DMS53 treated with DMSO at 0.1 percent for 48 hours (cell line): ENCODE data around the gene CMIP.

Experiments
- DNase-seq: peaks from one replicate; lab custom pipeline; 2025; ENCODE audit not compliant: unreplicated experiment; lab: John Stamatoyannopoulos, UW

The CMIP gene

GRCh38 chr16:81707411-81708265, 263.0 kb downstream of the CMIP start:
- no peak for DNase-seq

DNA sequence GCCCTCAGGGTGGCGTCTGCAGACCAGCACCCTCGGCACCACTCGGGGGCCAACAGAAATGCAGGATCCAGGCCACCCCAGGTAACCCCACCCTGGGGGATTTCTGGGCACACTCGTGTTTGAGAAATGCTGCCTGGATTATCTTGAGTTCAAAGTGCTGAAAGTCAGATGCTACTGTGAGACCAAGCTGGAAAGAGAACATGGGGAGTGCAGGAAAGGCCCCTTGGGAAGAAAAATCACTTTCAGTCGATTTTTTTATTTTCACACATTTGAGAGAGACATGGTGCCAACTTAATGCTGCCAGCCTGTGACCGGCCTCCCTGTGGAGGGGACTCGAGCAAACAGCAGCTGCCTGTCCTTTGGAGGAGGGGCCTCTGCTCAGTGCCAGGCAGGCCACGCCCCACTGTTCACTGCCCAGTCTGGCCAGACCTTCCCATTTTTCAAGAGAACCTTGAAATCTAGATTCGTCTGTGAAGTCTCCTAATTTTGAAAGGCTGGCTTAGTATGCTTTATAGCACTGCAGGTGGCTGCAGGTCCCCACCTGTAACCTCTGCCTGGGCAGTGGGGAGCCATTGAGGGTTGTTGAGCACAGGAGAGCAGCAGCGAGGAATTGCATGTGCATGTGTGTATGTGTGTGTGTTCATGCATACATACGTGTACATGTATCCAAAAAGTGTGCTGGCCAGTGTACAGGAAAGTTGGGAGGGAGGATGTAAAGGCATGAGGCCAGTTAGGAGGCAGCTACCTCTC, 263.8 kb downstream of the CMIP start:
- no peak for DNase-seq

GRCh38 chr16:81709016-81709900, 264.6 kb downstream of the CMIP start:
- no peak for DNase-seq

DNA sequence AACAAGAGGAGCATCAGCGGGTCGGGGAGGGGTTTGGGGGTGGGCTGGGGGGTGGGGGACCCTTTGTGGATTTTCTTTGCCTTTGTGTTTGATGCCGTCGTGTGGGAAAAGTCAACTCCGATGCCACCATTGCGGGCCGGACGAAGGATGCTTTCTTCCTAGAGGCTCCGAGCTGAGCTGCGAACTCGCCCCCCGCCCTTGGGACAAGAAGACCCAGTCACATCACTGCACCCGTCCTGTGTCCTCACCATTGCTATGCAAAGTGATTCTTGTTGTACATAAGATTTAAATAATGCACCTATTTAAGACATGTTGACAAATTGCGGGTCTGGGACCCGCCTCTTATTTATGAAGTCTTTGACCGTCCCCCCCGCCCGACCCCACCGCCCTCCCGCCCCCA, 265.4 kb downstream of the CMIP start:
- DNase-seq, result no peak

DNA sequence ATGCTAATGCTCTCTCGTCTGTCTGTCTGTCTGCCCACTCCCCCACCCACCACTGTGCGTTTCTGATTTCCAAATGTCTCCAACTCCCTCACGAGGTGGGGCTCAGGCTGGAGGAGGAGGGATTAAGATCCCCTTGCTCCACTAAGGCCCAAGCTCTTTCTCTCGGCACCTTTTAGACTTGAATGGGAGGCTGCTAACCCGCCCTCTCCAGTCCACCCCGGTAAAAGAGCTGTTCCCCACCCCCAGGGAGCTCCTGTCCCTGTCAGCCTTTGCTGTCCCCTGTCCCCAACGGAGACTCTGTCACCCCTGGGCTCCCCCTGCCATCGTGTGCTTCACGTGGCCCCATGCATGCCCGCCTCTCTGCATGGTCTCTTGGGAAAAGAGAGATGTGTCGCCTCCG, 266.0 kb downstream of the CMIP start:
- DNase-seq, result no peak

- DNase-seq, result no peak
Measured at GRCh38 chr16:81711657-81712319, 267.2 kb downstream of the CMIP start.

- DNase-seq, result no peak
Measured at GRCh38 chr16:81712681-81713080, 268.1 kb downstream of the CMIP start.

- no peak for DNase-seq
Measured at GRCh38 chr16:81713295-81713772, 268.7 kb downstream of the CMIP start.

GRCh38 chr16:81713796-81714195, 269.2 kb downstream of the CMIP start:
- DNase-seq, result no peak

DNA sequence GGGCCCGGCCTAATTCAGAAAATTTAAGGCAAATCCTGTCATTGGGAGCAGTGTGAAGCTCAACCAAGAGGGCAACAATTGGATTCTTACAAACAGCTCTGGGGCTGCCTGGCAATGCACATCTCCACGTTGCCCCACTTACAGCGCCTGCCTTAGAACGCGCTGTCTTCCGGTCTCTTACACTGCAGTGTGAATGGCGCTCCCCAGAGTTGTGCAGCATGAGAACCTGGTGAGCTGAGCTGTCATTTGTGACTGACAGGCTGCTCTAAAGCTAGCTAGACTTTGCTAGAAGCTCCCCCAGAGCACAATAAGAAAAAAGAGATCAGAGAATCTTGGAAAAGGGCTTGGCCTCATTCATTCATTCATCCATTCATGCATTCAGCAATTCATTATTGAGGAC, 270.0 kb downstream of the CMIP start:
- no peak for DNase-seq

DNA sequence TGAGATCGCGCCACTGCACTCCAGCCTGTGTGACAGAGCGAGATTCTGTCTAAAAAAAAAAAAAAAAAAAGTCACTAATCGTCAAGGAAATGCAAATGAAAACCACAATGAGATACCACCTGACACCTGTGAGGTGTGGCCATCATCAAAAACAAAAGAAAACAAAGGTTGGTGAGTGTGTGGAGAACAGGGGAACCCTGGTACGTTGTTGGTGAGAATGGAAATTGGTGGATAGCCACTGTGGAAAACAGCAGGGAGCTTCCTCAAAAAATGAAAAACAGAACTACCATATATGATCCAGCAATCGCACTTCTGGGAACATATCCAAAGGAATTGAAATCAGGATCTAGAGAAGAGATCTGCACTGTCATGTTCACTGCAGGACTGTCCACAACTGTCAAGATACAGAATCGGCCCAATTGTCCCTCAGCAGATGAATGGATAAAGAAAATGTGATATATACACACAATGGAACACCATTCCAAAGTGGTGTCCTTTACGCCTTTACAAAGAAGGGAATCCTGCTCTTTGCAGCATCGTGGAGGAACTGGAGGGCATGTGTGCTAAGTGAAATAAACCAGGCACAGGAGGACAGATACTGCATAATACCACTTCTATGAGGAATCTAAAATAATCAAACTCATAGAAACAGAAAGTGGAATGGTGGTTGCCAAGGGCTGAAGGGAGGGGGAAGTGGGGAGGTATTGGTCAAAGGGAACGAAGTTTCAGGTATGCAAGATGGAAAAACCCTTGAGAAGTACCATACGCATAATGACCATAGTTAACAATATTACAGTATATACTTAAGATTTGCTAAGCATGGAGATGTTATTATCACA, 271.0 kb downstream of the CMIP start:
- DNase-seq, result no peak

DNA sequence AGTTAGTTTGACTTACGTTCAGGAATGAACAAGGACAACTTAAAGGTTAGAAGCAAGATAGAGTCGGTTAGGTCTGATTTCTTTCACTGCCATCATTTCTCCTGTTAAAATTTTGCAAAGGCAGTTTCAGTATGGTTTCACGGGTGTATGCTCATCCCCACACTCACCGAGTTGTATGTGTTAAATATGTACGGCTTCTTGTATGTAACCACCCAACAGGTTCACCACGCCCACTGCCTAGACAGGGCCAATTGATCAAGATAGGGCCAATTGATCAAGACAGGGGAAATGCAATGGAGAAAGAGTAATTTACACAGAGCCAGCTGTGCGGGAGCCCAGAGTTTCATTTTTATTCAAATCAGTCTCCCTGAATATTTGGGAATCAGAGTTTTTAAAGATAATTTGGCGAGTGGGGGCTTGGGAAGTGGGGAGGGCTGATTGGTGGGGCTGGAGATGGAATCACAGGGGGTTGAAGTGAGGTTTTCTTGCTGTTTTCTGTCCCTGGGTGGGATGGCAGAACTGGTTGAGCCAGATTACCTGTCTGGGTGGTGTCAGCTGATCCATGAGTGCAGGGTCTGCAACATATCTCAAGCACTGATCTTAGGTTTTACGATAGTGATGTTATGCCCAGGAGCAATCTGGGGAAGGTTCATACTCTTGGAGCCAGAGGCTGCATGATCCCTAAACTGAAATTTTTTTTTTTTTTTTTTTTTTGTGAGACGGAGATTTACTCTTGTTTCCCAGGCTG, 272.0 kb downstream of the CMIP start:
- DNase-seq, result no peak

DNA sequence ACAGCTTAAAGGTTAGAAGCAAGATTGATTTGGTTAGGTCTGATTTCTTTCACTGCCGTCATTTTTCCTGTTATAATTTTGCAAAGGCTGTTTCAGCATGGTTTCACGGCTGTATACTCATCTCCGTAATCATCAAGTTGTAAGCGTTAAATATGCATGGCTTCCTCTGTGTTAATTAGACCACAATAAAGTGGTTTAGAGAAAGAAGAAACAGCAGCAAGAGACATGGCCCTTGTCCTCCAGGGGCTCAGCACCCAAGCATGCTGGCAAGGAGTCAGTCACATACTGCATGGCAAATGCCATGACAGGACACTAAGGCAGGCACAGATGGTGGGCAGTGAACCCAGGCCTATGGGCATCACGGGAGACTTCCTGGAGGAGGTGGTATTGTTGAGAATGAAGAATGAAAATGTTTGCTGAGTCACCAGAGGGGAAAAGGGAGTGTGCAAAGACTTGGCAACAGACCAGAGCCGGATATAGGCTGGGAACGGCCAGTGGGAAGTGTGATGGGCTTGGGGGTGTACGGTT, 273.1 kb downstream of the CMIP start:
- no peak for DNase-seq

DNA sequence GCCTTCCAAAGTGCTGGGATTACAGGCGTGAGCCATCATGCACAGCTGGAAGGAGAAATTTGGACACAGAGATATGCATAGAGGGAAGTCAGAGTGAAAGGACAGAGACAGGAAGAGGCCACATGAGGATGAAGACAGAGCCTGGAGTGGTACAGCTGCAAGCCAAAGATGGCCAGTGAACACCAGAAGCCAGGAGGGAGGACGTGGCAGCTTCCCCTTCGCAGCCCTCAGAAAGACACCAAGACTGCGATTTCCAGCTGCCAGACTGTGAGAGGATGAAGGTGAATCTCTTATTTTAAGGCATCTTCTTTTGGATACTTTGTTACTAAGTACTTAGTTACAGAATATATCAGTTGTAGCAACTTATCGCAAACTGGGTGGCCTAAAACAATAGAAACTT, 274.0 kb downstream of the CMIP start:
- DNase-seq, result no peak

DNA sequence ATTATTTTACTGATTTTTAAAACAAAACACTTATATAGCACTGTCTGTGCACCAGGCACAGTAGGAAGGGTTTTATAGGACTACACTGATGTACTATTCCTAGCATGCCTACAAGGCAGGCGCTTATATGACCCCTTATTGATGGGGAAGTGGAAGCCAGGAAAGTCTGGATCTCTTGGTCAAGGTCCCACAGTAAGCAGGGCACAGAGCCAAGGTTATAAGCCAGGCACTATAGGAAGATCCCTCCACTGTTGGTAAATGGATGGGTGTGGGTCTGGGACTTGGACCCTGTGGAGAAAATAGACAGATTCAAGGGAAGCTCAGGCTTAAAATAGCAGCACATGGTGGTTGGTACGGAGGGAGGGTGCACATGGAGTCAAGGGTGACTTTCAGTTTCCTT, 275.4 kb downstream of the CMIP start:
- no peak for DNase-seq

DNA sequence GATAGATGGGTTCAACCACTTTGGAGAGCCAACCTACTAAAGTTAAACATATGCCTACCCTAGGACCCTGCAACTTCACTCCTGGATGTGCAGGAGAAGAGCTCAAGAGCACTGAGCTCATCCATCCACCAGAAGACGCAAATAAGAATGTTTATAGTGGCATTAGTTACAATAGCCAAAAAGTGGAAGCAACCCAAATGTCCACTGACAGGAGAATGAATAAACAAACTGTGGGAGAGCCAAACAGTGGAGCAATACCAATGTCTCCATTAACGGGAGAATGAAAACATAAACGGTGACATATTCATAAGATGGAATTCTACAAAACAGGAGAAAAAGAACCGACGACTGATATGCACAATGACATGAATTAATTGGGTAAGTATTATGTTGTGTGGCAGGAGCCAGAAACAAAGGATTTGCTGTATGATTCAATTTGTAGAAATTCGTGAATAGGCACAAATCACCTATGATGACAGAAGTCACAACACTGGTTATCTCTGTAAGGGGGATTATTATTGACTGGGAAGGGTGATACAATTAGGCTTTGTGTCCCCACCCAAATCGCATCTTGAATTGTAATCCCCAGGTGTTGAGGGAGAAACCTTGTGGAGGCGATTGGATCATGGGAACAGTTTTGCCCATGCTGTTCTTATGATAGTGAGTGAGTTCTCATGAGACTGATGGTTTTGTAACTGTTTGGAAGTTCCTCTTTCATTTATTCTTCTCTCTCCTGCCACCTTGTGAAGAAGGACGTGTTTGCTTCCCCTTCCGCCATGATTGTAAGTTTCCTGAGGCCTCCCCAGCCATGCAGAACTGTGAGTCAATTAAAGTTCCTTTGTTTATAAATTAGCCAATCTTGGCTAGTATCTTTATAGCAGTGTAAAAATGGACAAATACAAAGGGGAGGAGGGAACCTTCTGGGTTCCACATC, 276.6 kb downstream of the CMIP start:
- DNase-seq, result no peak

GRCh38 chr16:81723098-81723723, 278.6 kb downstream of the CMIP start:
- peak; percentile 37 for DNase-seq
